Activated naive CD4-positive, alpha-beta T cell treated with anti-CD3 and anti-CD28 coated beads, Interleukin-2, amount 50 U/mL, for 24 hours (primary cell): ENCODE data around the gene ZNF217.
"Not testable (repeated sequence)": the region's sequence is repeated elsewhere in the genome, so short reads cannot be mapped to it uniquely, and the experiment has no call there.

Experiments
- H3K27ac Mint-ChIP-seq: one replicate; pipeline ENCODE4 v1.8.0; 2021; ENCODE audit warnings: mild to moderate bottlenecking, mixed read lengths
- H3K27me3 Mint-ChIP-seq: one replicate; pipeline ENCODE4 v1.8.0; 2021; ENCODE audit warnings: mixed read lengths
- H3K36me3 Mint-ChIP-seq: one replicate; pipeline ENCODE4 v1.8.0; 2021; ENCODE audit warnings: mixed read lengths
- H3K4me1 Mint-ChIP-seq: one replicate; pipeline ENCODE4 v1.8.0; 2021; ENCODE audit warnings: mixed read lengths
- H3K4me3 Mint-ChIP-seq: one replicate; pipeline ENCODE4 v1.8.0; 2021; ENCODE audit warnings: mild to moderate bottlenecking, mixed read lengths
- H3K9me3 Mint-ChIP-seq: one replicate; pipeline ENCODE4 v1.8.0; 2021; ENCODE audit warnings: mixed read lengths

ZNF217 gene

GRCh38 chr20:53522696-53523095 lies 70.9 kb downstream of the ZNF217 start:
- no peaks in the 10 kb centered on the region for H3K27me3 Mint-ChIP-seq
- H3K27ac Mint-ChIP-seq: no peak overlapping the region
- H3K4me3 Mint-ChIP-seq: no peak overlapping the region
- no peaks in the 10 kb centered on the region for H3K36me3 Mint-ChIP-seq
- H3K9me3 Mint-ChIP-seq: no peaks in the 10 kb centered on the region
- H3K4me1 Mint-ChIP-seq: no peaks in the 10 kb centered on the region

GRCh38 chr20:53522026-53522425 lies 71.6 kb downstream of the ZNF217 start:
- no peaks in the 10 kb centered on the region for H3K36me3 Mint-ChIP-seq
- no peaks in the 10 kb centered on the region for H3K9me3 Mint-ChIP-seq
- H3K27ac Mint-ChIP-seq: no peak overlapping the region
- no peak overlapping the region for H3K4me3 Mint-ChIP-seq
- H3K27me3 Mint-ChIP-seq: no peaks in the 10 kb centered on the region
- no peaks in the 10 kb centered on the region for H3K4me1 Mint-ChIP-seq

- not testable (repeated sequence) for H3K27me3 Mint-ChIP-seq, H3K9me3 Mint-ChIP-seq, H3K36me3 Mint-ChIP-seq, H3K4me3 Mint-ChIP-seq, H3K4me1 Mint-ChIP-seq, H3K27ac Mint-ChIP-seq
Measured at GRCh38 chr20:53521421-53521820, 72.2 kb downstream of the ZNF217 start.

GRCh38 chr20:53517146-53517545 lies 76.5 kb downstream of the ZNF217 start:
- no peaks in the 10 kb centered on the region for H3K4me1 Mint-ChIP-seq

More at GRCh38 chr20:53517146-53517545, 76.5 kb downstream of the ZNF217 start:
- H3K27me3 Mint-ChIP-seq: no peaks in the 10 kb centered on the region
- no peaks in the 10 kb centered on the region for H3K9me3 Mint-ChIP-seq
- H3K36me3 Mint-ChIP-seq: no peaks in the 10 kb centered on the region
- no peak overlapping the region for H3K4me3 Mint-ChIP-seq
- no peak overlapping the region for H3K27ac Mint-ChIP-seq
